ENCODE data around the gene SLC35E4. TPM values are rescaled to one million over a fixed set of nuclear protein-coding genes. Genes with fewer than 3 reads are reported as not detected.
A peak's percentile ranks its signal among the peaks of the same experiment; 100 is the strongest.

Gene SLC35E4
- total and polyA plus RNA-seq, 9 of the 15 experiments (the other 6 are each of a cell fraction or from before 2014, with no cell fraction given): 0.06 to 2.3 (median 0.86) TPM; not detected in 1

- TF ChIP-seq MGA (IDR thresholded peaks at IDR 0.05) (no peak), POLR2A (conservative IDR thresholded peaks at IDR 0.05) (peak; percentile 66; the same call in 1 of the 2 replicates), ZFPM2 (CRISPR knock-in tag; IDR thresholded peaks at IDR 0.05) (no peak), ZNF395 (CRISPR knock-in tag; IDR thresholded peaks at IDR 0.05) (peak; percentile 56; the same call in 1 of the 2 replicates), MTA2 (IDR thresholded peaks at IDR 0.05; ENCODE audit: low read depth) (no peak), MYC (IDR thresholded peaks at IDR 0.05; ENCODE audit: low read depth, low read length) (peak; percentile 98), MYC (CRISPR knock-in tag; IDR thresholded peaks at IDR 0.05; ENCODE audit: borderline replicate concordance, low read depth) (peak; percentile 80; the same call in 1 of the 2 replicates), TEAD4 (IDR thresholded peaks at IDR 0.05; ENCODE audit: low read length) (no peak), TEAD4 (CRISPR knock-in tag; IDR thresholded peaks at IDR 0.05; ENCODE audit: borderline replicate concordance) (no peak), CHD1 (IDR thresholded peaks at IDR 0.05; ENCODE audit: low read length) (no peak), NRF1 (conservative IDR thresholded peaks at IDR 0.05 in 1 of 2, IDR thresholded peaks at IDR 0.05 in 1 of 2) (peak; percentile 80 to 83), SIN3A (IDR thresholded peaks at IDR 0.05; ENCODE audit: borderline replicate concordance in 2 of 2, control insufficient read depth in 1 of 2, low read depth in 2 of 2, low read length in 2 of 2) (peak; percentile 92), RCOR1 (IDR thresholded peaks at IDR 0.05; ENCODE audit: borderline replicate concordance in 1 of 2, low read depth in 2 of 2, low read length in 2 of 2) (peak in 1 of 2 experiments; percentile 16; a peak in 1 of 4 replicates), MXI1 (IDR thresholded peaks at IDR 0.05; ENCODE audit: low read depth, low read length) (peak; percentile 99), C11orf30 (IDR thresholded peaks at IDR 0.05; ENCODE audit: low read depth) (peak; percentile 70), NFRKB (IDR thresholded peaks at IDR 0.05; ENCODE audit: low read depth) (0 out of 2 replicates have a peak, but pooled peaks have one; percentile 37)
These were observed 43.8 kb upstream of the SLC35E4 start, which contains the start of gene PES1 (continued) for GRCh38 chr22:30591588-30592359.
